ENCODE measurements around the gene PDE4DIP.
"Not testable (repeated sequence)": the region's sequence is repeated elsewhere in the genome, so short reads cannot be mapped to it uniquely, and the experiment has no call there.

DNA sequence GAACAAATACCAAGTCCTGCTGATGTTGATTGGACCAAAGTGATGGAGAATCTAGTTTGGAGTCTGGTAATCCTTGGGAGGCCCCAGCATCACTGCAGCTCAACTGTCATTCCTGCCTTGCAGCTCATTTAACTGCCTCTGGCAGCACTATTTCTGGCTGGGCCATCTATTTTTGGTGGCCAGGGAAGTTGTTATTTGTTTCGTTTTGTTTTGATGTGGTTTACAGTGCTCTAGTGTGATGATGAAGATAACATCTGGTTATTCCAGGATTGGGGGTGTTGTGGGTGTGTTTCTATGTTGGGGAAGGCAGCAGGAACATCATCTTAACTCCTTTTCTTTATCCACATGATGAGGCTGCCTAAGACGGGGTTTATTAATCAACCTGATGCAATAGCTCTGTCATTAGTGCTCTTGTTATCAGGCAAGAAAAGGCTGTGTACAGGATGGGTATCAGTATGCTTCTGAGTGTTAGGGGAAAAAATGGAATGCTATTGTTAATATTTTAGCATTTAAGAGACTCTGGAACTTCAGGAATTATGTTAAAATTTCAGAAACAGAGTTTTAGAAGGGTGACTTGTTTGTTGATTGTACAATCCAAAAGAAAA is 35.7 kb downstream of the PDE4DIP start:
- not testable (repeated sequence) for TF ChIP-seq CTCF (IDR thresholded peaks at IDR 0.05; ENCODE audit: low read length); EZH2 (IDR thresholded peaks at IDR 0.05; ENCODE audit: borderline replicate concordance, low read length)

Data from OCI-LY1 (cell line).